NCI-H2081 treated with DMSO at 0.1 percent for 48 hours (cell line): Measurements from ENCODE around the gene VSIG10.

ENCODE experiments used
- DNase-seq: peaks from one replicate; lab custom pipeline; 2025; lab: John Stamatoyannopoulos, UW

VSIG10 gene

DNA sequence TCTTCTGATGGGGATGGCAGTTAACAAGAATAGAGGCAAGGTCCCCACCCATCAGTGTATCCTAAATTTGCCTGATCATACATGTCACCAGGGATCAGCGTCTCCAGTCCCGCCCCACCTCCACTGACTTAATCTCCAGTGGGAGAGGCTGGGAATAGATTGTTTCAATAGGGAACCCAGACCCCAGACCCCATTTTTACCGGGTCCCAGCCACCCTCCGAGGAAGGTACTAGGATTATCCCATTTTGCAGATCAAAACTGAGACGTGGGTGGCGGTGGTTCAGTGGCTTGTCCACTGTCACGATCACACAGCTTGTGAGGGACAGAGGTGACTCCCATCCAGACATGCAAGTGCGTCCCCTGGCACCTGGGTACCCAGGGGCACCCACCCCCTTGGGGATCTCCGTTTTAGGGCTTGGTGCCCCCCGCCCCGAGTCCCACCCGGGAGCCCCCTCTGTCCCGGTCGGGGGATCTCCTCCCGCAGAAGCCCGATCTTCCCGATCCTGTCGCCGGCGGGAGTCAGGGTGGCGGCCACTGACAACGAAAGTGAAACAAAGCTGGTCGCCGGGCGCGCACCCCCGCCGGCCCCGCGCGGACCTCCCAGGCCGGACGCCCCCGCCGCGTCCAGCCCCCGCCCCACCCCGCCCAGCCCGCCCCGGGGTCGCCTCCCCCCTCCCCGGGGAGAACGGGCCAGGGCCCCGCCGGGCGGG lies 43.4 kb downstream of the VSIG10 start:
- DNase-seq: no peak

DNA sequence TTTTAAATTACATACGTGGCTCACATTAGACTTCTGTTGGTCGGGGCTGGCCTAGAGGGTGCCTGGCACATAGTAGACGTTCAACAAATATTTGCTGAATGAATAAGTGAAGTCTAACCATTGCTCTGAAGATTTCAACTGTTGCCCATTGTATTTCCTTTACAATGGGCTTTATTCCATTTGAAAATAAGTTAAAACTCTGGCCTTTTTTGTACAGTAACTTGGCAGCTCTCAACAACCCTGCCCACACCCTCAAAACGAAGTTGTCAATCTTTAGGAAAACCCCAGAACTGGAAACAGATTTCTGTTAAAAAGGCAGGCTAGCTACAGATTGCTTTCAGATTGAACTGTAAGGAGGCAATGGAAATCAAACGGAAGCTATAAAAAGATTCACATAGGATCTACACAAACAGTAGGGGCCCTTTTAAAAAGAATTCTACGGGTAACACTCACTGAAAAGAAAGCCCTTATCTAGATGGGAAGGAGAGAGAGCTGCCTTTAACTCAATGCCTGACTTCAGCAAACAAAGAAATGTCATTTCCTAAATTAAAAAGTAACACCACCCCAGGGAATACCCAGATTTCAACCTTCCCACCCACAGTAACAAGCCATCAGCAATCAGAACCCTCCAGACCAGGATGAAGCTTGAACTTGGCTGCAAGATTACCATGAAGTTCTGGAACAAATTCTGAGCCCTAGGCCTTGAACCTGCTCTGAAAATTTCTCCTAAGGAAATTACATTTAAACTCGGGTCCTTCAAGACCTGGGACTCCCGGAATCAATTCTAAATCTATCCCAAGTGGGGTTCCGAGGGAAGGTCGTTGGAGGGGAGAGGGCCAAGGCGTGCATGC lies 44.2 kb downstream of the VSIG10 start:
- DNase-seq: no peak

DNA sequence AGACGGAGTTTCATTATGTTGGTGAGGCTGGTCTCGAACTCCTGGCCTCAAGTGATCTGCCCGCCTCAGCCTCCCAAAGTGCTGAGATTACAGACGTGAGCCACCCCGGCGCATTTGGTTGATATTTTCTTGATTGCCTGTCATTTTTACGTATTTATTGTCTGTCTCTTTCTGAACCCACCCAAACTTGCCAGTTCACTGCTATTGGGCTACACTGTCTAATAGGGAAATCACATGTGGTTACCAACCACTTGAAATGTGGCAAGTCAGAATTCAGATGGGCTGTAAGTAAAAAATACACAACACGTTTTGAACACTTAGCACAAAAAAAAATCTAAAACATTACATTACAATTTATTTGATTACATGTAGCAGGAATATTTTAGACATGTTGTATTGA lies 44.9 kb downstream of the VSIG10 start:
- no peak for DNase-seq

DNA sequence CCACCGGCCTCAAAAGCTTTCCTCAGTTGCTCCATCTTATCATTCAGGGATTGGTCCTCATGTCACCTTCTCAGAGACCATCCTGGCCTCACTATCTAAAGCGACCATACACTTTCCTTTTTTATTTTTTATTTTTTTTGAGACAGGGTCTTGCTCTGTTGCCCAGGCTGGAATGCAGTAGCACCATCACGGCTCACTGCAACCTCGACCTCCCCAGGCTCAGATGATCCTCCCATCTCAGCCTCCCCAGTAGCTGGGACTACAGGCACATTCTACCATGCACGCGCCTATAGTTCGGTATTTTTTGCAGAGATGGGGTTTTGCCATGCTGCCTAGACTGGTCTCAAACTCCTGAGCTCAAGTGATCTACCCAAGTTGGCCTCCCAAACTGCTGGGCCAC lies 45.6 kb downstream of the VSIG10 start:
- no peak for DNase-seq

DNA sequence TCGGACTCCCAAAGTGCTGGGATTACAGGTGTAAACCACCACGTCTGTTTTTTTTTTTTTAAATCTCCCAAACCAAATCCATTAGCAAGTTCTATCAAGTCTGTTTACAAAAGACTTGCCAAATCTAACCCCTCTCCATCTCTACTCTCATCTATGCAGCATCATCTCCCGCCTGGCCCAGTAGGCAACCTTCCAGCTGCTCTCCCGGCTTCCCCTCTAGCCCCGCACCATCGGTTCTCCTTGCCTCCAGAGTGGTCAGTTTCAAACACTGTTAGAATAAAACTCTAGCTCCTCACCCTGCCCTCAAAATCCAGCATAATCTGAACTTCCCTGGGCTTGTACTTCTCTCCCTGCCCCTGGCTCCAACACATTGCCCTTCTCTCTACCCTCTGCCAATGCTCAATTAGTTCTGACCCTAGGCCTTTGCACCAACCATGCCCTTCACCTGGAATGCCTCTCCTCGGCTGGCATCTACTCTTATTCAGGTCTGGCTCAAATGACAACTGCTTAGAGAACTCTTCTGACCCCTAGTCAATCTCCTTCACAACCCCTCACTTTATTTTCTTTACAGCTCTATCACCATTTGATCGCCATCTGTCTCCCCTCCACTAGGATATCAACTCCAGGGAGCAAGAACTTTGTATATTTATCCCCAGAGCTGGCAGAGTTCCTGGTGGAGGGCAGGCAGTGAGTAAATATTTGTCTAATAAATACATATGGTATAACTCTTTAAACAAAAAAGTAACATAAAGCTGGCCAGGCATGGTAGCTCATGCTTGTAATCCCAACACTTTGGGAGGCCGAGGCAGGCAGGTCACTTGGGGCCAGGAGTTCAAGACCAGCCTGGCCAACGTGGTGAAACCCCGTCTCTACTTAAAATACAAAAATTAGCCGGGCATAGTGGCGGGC lies 47.7 kb downstream of the VSIG10 start:
- no peak for DNase-seq

DNA sequence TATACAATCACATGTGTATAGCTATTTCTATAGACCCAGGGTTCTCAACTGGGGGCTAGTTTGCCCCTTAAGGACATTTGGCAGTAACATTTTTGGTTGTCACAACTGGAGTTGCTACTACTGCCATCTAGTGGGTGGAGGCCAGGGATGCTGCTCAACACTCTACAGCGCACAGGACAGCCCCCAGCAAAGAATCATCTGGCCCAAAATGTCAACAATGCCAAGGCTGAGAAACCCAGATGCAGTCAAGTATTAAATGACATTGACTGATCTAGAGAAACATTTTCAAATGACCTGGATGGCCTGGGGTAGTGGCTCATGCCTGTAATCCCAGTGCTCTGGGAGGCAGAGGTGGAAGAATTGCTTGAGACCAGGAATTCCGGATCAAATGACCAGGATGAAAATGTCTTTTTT lies 48.7 kb downstream of the VSIG10 start:
- DNase-seq: no peak

DNA sequence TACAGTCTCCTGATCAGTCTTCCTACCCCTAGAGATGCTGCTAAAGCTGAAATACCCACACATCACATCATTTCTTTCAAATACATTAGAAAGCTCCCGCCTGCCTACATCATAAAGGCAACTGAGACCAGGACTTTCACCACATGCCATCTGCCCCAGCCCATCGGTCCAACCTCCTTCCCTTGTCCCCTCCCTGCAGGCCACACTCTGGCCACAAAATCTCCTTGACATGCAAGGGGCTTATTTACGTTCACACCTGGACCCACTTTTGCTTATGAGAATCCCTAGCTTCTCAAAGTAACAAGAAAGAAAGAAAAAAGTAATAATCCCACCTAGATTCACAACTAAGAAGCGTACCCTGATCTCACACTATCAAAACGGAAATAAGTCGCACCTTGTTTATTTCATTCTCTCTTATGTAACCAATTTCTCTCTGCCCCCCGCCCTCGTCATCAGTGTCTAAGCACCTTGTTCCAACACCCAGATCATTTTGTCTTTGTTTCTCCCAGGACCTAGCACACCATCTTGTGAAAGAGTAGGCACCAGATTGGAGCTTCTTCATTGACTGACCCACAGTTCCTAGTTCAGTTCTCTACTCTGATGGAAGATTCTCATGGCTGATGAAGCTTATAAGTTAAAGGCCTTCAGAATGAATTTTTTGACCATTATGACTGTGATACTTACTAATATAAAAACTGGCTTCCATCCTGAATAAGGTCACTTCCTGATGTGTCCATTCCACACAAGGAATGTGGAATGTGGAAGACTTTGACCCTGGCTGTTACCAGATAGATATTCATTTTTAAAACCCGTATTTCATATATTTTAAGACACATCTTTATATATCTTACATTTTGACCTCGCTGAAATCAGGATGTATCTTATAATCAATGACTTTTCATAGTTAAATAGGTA lies 50.5 kb downstream of the VSIG10 start:
- no peak for DNase-seq

DNA sequence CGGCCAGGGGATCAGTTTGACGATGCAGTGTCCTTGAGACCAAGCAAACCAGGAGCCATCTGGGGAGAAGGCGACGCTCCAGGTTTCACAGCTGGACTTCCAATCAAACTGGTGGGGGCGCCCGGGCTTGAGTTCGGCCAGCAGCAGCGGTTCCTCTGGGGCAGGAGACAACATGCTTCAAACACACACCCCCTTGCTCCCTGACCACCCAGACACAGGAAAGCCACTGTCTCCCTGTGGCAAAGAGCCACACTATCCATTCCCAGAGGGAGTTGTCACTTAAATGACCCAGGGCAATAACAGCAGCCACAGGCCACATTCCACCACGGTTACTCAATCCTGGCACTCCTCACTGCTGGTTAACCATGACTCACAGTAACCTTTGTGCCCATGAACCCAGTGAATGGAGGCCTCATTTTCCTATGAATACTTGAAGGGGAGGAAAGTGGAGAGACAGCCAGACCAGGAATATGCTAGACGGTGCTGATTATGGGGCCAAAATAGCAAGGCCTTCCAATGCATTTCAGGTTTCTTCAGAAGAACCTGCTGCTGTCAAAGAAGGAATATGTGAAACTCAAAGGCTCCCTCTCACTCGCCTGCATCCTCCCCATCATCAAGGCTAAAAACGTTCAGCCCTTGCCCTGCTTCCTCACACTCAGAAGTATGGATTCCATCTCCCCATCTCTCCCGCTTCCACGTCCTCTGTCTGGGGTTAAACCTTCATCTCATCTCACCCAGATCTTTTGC lies 51.3 kb downstream of the VSIG10 start:
- DNase-seq: no peak

DNA sequence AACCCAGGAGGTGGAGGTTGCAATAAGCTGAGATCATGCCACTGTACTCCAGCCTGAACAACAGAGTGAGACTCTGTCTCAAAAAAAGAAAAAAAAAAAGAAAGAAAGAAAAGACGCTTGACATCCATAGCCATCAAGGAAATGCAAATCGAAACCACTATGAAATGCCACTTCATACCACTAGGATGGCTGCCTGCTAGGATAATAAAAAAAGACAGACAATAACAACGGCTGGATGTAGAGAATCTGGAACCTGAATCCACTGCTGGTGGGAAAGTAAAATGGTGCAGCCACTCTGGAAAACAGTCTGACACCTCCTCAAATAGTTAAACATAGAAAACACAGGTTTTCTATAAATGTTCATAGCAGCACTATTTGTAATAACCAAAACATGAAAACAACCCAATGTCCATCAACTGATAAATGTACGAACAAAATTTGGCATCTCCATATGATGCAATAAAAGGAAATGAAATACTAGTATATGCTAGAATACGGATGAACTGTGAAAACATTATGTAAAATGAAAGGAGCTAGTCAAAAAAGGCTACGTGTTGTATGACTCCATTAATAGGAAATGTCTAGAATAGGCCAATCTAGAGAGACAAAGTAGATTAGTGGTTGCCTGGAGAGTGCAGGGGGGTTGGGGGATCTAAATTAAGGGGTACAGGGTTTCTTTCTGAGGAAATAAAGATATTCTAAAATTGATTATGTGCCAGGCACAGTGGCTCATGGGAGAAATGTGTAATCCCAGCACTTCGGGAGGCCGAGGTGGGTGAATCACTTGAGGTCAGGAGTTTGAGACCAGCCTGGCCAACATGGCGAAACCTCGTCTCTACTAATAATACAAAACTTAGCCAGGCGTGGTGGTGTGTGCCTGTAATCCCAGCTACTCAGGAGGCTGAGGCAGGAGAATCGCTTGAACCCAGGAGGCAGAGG lies 52.6 kb downstream of the VSIG10 start:
- no peak for DNase-seq

DNA sequence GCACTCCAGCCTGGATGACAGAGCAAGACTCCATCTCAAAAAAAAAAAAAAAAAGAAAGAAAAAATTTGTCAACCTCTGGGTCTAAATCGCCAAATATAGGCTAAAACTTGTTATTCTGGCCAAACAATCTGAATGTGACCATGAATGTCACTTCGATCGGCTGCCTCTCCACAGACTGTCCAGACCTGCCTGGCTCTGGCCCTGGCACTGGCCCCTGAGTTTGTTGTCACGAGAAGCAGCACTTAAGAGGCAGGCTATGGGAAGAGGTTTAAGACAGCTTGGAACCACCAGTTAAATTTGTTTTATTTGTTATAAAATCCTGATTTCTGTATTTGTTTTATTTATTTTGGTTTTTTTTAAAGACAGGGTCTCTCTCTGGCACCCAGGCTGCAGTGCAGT lies 57.4 kb downstream of the VSIG10 start:
- no peak for DNase-seq

DNA sequence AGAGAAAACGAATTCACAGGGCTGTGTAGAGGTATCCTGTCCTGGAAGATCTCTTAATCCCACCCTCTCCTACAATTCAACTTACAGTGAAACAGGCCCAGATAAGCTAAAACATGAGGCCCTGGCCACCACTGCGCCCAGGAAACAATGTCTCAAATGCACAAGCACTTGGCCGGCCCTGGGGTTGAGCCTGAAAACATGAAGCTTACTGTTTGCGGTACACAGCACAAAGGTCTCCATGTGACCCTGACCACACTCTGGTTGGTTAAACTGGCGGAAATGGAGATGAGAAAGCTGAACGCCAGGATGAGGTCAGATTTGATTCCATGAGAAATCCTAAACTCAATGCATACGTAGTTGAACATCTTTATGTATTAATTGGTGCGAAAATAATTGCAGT lies 59.2 kb downstream of the VSIG10 start:
- DNase-seq: no peak

DNA sequence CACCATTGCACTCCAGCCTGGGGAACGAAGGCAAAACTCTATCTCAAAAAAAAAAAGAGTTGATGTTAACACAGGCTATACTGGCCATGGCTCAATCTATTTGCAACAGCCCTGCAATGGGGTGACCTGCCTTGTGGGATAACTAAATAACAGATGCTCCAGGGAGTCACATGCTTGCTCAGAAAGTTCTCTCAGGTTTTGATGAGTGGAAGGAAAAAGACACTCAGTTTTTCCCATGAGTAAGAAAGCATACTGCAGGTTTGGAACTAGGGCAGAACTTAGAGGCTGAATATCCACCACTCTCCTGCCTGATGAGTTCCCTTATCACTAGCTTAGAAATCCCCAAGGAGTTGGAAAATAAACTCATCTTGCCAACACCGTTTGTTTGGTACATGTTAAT lies 59.7 kb downstream of the VSIG10 start:
- no peak for DNase-seq

DNA sequence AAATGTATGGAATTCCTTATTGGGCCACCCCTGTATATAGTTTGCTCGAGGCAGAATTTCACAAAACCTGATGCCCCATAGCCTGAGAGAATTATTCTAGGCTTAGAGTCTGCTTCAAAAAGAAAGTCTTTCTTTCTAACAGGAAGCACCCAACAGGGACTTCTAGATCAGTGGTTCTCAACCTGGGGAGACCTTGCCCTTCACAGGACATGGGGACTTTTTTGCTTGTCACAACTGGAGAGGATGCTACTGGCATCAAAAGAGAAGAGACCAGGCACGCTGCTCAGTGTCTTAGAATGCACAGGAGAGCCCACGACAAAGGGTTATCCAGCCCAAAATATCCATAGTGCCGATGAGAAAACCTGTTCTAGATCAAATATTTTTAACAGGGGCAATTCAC lies 61.7 kb downstream of the VSIG10 start:
- no peak for DNase-seq

DNA sequence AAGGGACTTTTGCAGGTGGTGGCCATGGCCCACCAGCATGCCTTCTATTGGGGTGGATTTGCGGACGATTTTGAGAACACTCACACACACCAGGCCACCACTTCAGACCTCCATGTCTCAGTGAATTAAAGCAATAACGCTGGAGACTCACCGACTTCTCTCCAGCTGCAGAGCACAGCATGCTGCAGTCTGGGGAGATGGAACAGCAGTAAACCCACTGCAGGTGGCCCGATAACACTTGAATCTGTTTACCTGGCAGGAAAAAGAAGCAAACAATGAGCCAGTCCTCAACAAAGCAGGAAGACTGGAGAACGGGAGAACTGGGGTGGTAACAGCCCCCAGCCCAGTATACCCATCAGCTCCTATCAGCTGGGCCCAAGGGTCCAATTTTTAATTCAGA lies 65.7 kb downstream of the VSIG10 start:
- no peak for DNase-seq

DNA sequence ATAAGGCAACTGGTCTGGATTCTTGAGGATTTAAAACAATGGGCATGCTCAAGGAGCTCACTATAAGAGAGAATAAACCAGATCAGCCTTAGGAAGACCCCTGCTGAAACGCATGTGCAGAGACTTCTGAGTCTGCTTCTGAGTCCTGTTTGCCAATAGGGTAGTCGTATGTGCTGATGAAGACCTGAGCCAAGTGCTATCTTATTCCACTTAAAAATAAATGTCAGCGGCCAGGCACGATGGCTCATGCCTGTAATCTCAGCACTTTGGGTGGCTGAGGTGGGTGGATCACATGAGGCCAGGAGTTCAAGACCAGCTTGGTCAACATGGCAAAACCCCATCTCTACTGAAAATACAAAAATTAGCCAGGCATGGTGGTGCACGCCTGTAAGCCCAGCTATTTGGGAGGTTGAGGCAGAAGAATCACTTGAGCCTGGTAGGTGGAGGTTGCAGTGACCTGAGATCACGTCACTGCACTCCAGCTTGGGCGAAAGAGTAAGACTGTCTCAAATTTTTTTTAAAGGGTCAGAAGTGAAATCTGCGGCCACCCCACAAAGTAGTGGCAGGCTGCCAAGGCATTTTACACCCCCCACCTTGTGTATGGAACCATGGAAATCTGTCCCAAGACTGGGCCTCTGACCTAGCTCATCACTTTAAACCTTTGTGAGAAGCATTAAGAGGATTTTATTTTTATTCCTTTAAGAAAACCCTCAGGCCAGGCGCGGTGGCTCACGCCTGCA lies 67.0 kb downstream of the VSIG10 start:
- no peak for DNase-seq

DNA sequence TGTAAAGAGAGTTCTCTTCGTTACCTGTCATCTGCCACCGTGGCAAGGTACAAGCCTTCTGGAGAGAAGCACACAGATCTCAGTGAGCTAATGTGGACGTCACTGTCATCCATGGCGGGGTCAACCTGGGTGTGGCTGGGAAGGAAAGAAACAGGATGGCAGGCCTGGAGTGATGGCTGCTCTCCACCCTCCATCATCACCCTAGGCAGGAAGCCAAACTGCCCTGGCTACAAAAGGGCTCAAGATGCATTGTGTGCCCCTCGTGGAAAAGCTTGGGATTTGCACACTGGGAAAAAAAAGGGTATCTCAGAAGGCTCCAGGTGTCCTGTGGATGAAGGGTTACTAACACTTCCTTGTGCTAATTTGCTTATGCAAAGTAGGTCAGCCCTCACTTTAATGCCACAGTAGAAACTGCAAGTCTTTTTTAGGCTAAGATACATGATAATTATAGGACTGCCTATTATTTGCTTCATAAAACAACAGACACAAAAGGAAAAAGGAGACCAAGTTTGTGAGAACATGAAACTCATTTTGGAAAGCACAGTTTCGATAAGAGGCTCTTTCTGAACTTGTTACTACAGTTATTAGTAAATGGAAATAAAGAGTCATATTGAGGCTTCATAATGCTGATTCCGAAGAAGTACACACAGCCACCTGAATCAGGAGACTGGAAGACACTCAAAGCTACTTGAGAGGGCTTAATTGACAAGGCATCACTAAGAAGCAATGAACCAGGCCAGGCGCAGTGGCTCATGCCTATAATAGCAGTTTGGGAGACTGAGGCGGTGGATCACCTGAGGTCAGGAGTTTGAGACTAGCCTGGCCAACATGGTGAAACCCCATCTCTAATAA lies 68.4 kb downstream of the VSIG10 start:
- no peak for DNase-seq

DNA sequence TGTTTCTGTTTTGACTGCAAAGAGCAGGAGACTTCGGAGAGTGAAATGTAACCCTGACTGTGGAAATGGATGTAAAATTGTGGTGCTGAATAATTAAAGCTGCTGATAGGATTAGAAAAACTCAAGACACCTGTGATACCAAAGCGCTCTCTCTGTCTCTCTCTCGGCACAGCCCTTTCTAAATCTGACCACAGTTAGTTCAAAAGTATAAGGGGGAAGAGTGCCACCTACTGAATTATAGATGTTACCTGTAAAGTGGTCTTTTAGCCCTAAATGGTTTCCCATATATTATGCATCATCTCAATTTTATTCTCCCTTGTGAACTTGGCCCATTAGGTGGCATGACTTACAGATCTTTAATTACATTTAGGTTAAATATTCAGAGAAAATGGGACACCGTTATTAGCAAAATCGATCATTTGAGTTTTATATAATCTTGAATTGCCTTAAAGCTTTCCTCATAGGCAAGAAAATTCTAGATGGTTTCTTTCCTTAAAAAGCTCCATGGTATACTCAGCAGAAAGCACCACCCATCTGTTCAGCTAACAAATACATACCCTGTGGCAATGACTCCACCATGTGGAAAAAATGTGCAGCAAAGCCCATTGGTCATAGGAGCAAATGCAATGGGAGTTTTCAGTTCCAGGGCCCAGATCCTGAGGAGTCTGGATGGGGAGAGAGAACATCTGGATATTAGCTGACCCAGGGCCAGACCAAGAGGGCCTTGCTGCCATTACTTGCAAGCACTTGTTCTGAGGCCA lies 69.2 kb downstream of the VSIG10 start:
- DNase-seq: no peak
